Caco-2 (cell line): ENCODE results near the gene TMEM132C. TPM values are rescaled to one million over a fixed set of nuclear protein-coding genes. Genes with fewer than 3 reads are reported as not detected.

Experiments used
- BruUV-seq: library from RNA; stranded (reverse); fragments of 400-500 nt; replicated peaks from 2 replicates; lab custom pipeline; 2021; lab: Mats Ljungman, UMichigan
- CTCF ChIA-PET: fragments of 300-600 bp; sonication (Branson Sonifier 250); formaldehyde crosslinking; loops from one replicate; lab custom pipeline; 2022; ENCODE audit warnings: antibody characterized with exemption; lab: Charles Lee
- POLR2A ChIA-PET: fragments of 300-600 bp; sonication (Branson Sonifier 250); formaldehyde crosslinking; loops from one replicate; lab custom pipeline; 2022; ENCODE audit warnings: antibody characterized with exemption; lab: Charles Lee
- DNase-seq, 2 experiments: peaks; one replicate each; pipeline versions ENCODE4 v3.0.0 to v3.0.0-alpha.2; 2020 to 2022
- H3K27me3 ChIP-seq: replicated peaks from 2 replicates; pipeline ENCODE4 v1.6.0; 2011; ENCODE audit warnings: low read length; ENCODE audit not compliant: control insufficient read depth, insufficient read depth
- H3K36me3 ChIP-seq: 2 replicates; pipeline ENCODE4 v1.5.1; 2011; ENCODE audit warnings: low read length; ENCODE audit not compliant: control insufficient read depth, insufficient read depth
- H3K4me1 ChIP-seq: fragments of 250-450 bp; sonication (Bioruptor Pico); 2 replicates; pipeline ENCODE4 v1.5.1; 2020; ENCODE audit warnings: mild to moderate bottlenecking
- H3K4me3 ChIP-seq: 2 replicates; pipeline ENCODE4 v1.5.1; 2011; ENCODE audit warnings: low read depth, mild to moderate bottlenecking, control low read depth, low read length
- H3K9me3 ChIP-seq: fragments of 250-450 bp; sonication (Bioruptor Pico); 2 replicates; pipeline ENCODE4 v1.5.1; 2020; ENCODE audit warnings: mild to moderate bottlenecking, moderate library complexity
- H3K27ac Mint-ChIP-seq: one replicate; pipeline ENCODE4 v1.8.0; 2022; ENCODE audit warnings: mixed read lengths; ENCODE audit not compliant: unreplicated experiment
- H3K27me3 Mint-ChIP-seq: one replicate; pipeline ENCODE4 v1.8.0; 2022; ENCODE audit warnings: mixed read lengths; ENCODE audit not compliant: insufficient read depth, unreplicated experiment
- H3K36me3 Mint-ChIP-seq: one replicate; pipeline ENCODE4 v1.8.0; 2022; ENCODE audit warnings: mild to moderate bottlenecking, mixed read lengths; ENCODE audit not compliant: insufficient read depth, unreplicated experiment
- H3K4me1 Mint-ChIP-seq: one replicate; pipeline ENCODE4 v1.8.0; 2022; ENCODE audit warnings: low read depth, mixed read lengths; ENCODE audit not compliant: unreplicated experiment
- H3K4me3 Mint-ChIP-seq: one replicate; pipeline ENCODE4 v1.8.0; 2022; ENCODE audit warnings: mild to moderate bottlenecking, moderate library complexity, mixed read lengths; ENCODE audit not compliant: unreplicated experiment
- H3K9me3 Mint-ChIP-seq: one replicate; pipeline ENCODE4 v1.8.0; 2022; ENCODE audit warnings: mixed read lengths; ENCODE audit not compliant: unreplicated experiment
- intact Hi-C: fragments of 100-400 bp; cut with micrococcal nuclease; formaldehyde crosslinking; loops from one replicate; pipeline ENCODE4 v1.10.0; 2022; ENCODE audit not compliant: unreplicated experiment
- total RNA-seq: library from RNA; stranded (reverse); gene quantifications from 2 replicates; pipeline ENCODE4 v1.2.3, GENCODE V29; 2022
- TF ChIP-seq, protein P1 (sequence below), 2 experiments: fragments of 200-600 bp in 1 of 2; IDR thresholded peaks; 1 replicate in 1 of 2; 2 replicates in 1 of 2; pipeline versions ENCODE4 v1.5.1 to v1.8.0; 2011 to 2022; ENCODE audit warnings: antibody characterized with exemption in 1 of 2, control low read depth in 1 of 2, inconsistent platforms in 1 of 2, low read depth in 1 of 2, low read length in 1 of 2, mild to moderate bottlenecking in 1 of 2, moderate library complexity in 1 of 2; ENCODE audit not compliant: insufficient read depth in 1 of 2, severe bottlenecking in 1 of 2, unreplicated experiment in 1 of 2

The TMEM132C gene
- total RNA-seq, 1 experiment from 2014 or later = not detected

DNA sequence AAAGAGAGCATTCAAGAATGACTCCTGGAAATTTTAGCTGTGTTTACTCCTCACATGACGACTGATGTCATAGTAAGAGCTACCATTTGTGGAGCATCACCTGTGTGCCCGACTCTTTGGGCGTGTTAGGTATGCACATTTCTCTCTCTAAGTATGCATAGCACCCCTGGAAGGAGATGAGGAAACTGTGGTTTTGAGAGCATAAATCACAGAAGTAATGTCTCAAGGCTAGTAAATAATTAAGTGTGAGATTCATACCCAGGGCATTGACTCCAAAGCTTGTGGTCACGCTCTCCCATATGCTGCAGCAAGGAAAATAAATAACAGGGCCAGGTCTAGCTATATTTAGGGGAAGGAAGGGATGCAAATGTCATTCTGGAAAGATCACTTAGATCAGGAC is 340.7 kb downstream of the TMEM132C start:
- H3K4me3 Mint-ChIP-seq = no peak overlapping the region
- intact Hi-C loops = no loop called here
- peaks cover 10% of the 10 kb centered on the region for H3K9me3 Mint-ChIP-seq
- no peaks in the 10 kb centered on the region for H3K36me3 ChIP-seq
- no peak overlapping the region for H3K27ac Mint-ChIP-seq
- no peak overlapping the region for H3K4me3 ChIP-seq
- no peaks in the 10 kb centered on the region for H3K4me1 ChIP-seq
- no peaks in the 10 kb centered on the region for H3K36me3 Mint-ChIP-seq
- TF ChIP-seq, protein P1, sequence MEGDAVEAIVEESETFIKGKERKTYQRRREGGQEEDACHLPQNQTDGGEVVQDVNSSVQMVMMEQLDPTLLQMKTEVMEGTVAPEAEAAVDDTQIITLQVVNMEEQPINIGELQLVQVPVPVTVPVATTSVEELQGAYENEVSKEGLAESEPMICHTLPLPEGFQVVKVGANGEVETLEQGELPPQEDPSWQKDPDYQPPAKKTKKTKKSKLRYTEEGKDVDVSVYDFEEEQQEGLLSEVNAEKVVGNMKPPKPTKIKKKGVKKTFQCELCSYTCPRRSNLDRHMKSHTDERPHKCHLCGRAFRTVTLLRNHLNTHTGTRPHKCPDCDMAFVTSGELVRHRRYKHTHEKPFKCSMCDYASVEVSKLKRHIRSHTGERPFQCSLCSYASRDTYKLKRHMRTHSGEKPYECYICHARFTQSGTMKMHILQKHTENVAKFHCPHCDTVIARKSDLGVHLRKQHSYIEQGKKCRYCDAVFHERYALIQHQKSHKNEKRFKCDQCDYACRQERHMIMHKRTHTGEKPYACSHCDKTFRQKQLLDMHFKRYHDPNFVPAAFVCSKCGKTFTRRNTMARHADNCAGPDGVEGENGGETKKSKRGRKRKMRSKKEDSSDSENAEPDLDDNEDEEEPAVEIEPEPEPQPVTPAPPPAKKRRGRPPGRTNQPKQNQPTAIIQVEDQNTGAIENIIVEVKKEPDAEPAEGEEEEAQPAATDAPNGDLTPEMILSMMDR (IDR thresholded peaks at IDR 0.05; ENCODE audit: insufficient read depth in 1 of 2, low read depth in 1 of 2, low read length in 1 of 2, severe bottlenecking in 1 of 2, unreplicated experiment in 1 of 2) = no peak
- no peaks in the 10 kb centered on the region for H3K4me1 Mint-ChIP-seq
- ChIA-PET CTCF (no interaction called here), POLR2A (no interaction called here)
- no peak for DNase-seq
- H3K27me3 ChIP-seq = no peaks in the 10 kb centered on the region
- no peaks in the 10 kb centered on the region for H3K27me3 Mint-ChIP-seq
- no TSS peak for BruUV-seq
- H3K9me3 ChIP-seq = no peaks in the 10 kb centered on the region

DNA sequence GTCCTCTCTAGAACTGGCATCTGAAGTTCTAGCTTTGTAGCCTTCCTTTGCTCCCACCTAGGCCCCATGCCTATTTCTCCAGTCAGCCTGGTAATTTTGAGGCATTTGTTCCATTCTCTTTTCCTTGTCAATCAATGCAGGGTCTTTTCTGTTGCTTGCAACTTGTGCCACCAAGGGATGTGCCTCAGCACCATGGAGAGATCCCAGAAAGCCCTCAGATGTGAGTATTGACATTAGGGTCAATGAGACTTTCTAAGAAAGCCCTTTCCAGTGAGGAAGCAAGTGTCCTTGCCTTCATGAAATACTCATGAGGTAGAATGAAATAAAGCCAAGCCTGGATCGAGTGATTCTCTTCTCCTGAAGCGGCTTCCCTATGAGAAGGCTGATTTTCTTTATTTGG is 342.9 kb downstream of the TMEM132C start:
- Mint-ChIP-seq H3K4me1 (no peaks in the 10 kb centered on the region), H3K36me3 (no peaks in the 10 kb centered on the region), H3K27me3 (no peaks in the 10 kb centered on the region), H3K4me3 (no peak overlapping the region), H3K27ac (no peak overlapping the region), H3K9me3 (peaks cover 10% of the 10 kb centered on the region)
- no peaks in the 10 kb centered on the region for H3K9me3 ChIP-seq
- TF ChIP-seq, protein P1 (IDR thresholded peaks at IDR 0.05; ENCODE audit: insufficient read depth in 1 of 2, low read depth in 1 of 2, low read length in 1 of 2, severe bottlenecking in 1 of 2, unreplicated experiment in 1 of 2) = no peak
- DNase-seq = no peak
- H3K4me3 ChIP-seq = no peak overlapping the region
- no peaks in the 10 kb centered on the region for H3K4me1 ChIP-seq
- H3K36me3 ChIP-seq = no peaks in the 10 kb centered on the region
- intact Hi-C loops = no loop called here
- H3K27me3 ChIP-seq = no peaks in the 10 kb centered on the region
- POLR2A ChIA-PET = no interaction called here
- no TSS peak for BruUV-seq
- CTCF ChIA-PET = no interaction called here

- intact Hi-C loops = no loop called here
- TF ChIP-seq, protein P1 (IDR thresholded peaks at IDR 0.05; ENCODE audit: insufficient read depth in 1 of 2, low read depth in 1 of 2, low read length in 1 of 2, severe bottlenecking in 1 of 2, unreplicated experiment in 1 of 2) = no peak
- no peaks in the 10 kb centered on the region for H3K36me3 Mint-ChIP-seq
- no peaks in the 10 kb centered on the region for H3K27me3 Mint-ChIP-seq
- H3K4me1 Mint-ChIP-seq = no peaks in the 10 kb centered on the region
- peaks cover 10% of the 10 kb centered on the region for H3K9me3 Mint-ChIP-seq
- H3K4me3 ChIP-seq = no peak overlapping the region
- no peaks in the 10 kb centered on the region for H3K9me3 ChIP-seq
- H3K4me3 Mint-ChIP-seq = no peak overlapping the region
- no TSS peak for BruUV-seq
- ChIA-PET POLR2A (no interaction called here), CTCF (no interaction called here)
- H3K27me3 ChIP-seq = no peaks in the 10 kb centered on the region
- H3K4me1 ChIP-seq = no peaks in the 10 kb centered on the region
- H3K27ac Mint-ChIP-seq = no peak overlapping the region
- DNase-seq = no peak
- no peaks in the 10 kb centered on the region for H3K36me3 ChIP-seq
These were observed 344.8 kb downstream of the TMEM132C start for GRCh38 chr12:128611736-128612135.
